Epithelial cell of prostate (primary cell): ENCODE data around the gene TMEM54.
A peak's percentile ranks its signal among the peaks of the same experiment; 100 is the strongest.

Source experiments
- DNase-seq: peaks from one replicate; pipeline ENCODE4 v3.0.0-alpha.2; 2011; ENCODE audit warnings: low read depth, low spot score
- H3K27ac ChIP-seq: fragments of 450-650 bp; 2 replicates; pipeline ENCODE4 v1.5.1; 2017; ENCODE audit warnings: mild to moderate bottlenecking

Gene TMEM54, protein sequence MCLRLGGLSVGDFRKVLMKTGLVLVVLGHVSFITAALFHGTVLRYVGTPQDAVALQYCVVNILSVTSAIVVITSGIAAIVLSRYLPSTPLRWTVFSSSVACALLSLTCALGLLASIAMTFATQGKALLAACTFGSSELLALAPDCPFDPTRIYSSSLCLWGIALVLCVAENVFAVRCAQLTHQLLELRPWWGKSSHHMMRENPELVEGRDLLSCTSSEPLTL

DNA sequence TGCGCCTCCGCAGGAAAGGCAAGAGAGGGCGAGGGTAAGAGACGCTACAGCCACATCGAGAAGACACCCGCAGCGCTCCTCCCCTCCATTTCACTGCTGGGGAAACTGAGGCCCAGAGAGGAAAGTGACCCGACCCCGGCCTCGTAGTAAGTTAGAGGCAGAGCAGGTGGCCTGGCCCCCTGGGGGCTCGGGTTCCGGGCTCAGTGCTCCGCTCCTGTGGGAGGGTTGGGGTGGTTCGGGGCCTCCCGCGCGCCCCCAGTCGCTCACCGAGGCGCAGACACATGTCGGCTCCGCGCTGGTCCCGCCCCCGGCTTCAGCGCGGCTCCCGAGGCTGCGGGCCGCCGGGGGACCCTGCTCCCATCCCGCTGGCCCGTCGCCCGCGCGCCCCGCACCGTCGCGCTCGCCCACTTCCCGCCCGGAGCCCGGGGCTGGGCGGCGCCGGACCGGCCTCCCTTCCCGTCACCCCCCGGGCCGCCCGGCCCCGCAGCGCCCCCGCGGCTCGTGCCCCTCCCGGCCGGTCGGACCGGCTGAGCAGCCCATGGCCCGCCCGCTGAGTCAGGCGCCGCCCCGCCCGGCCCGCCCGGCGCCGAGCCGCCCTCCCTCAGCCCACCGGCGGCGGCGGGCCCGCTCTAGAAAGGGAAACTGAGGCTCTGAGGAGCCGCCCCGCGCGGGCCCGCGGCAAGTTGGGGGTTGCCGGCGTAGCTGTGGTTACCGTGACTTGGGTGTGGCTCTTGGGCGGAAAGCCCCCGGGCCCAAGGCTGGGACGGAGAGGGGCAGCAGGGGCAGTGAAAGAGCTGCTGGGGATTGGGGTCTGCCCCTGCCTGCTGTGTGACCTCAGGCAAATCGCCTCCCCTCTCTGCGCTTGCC is at the start of gene TMEM54:
TMEM54 (minus strand) TSS at position 434 of the 867 bp plus-strand sequence; CDS start at position 283, 151 bp downstream.
- no peak for DNase-seq
- H3K27ac ChIP-seq, result peak within 1 kb of the TSS; percentile 48

DNA sequence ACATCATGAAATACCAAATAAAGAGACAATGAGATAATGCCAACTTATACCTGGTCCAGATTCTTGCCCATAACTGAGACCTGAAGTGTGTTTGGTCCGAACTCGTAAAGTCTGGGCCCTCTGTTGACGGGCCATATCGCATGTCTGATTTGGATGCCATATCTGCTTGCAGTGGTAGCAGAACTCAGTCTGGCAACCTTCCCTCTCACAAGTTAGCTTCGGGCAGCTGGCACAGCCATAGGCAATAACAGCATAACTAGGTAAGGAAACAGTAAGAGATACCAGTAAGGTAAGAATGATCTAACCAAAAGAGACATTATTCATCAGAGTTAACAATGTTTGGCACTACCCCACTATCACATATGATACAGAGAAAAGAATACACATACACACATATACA is 48.3 kb upstream of the TMEM54 start:
- peak overlapping the region; percentile 54 for H3K27ac ChIP-seq
- no peak for DNase-seq

DNA sequence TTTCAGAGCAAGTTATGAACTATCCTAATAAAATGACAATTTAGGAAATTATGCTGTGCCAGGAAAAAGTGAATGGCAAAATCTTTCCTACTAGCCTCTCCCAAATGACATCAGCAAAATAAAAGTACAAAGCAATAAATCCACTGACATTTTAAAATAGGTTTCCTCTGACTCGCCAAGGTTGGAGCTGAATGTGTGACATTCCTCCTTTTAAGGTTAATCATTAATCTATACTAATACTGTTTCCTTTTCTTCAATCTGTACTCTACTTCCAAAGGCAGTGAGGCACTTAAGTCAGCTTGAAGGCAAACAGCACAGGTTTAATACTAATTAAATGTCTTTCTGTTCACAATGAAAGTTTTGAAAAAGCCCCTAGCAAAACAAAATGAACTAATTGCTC is 47.7 kb upstream of the TMEM54 start:
- no peak for DNase-seq
- peak overlapping the region; percentile 54 for H3K27ac ChIP-seq

DNA sequence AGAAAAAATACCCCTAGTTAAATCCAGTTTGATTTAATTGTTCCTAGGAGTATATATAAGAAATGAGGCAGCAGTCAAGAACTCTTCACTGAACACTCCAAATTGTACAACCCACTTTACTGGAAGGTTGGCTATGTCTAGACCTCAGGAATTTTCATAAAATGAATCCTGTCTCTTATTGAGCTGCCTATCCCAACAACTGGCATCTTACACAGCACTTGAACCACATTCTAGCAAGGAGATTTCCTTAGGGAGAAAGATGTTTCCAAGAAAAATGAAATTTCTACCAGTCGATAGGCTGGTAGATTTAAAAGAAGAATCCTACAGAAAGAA is 47.2 kb upstream of the TMEM54 start:
- peak overlapping the region; percentile 54 for H3K27ac ChIP-seq
- DNase-seq, result no peak

DNA sequence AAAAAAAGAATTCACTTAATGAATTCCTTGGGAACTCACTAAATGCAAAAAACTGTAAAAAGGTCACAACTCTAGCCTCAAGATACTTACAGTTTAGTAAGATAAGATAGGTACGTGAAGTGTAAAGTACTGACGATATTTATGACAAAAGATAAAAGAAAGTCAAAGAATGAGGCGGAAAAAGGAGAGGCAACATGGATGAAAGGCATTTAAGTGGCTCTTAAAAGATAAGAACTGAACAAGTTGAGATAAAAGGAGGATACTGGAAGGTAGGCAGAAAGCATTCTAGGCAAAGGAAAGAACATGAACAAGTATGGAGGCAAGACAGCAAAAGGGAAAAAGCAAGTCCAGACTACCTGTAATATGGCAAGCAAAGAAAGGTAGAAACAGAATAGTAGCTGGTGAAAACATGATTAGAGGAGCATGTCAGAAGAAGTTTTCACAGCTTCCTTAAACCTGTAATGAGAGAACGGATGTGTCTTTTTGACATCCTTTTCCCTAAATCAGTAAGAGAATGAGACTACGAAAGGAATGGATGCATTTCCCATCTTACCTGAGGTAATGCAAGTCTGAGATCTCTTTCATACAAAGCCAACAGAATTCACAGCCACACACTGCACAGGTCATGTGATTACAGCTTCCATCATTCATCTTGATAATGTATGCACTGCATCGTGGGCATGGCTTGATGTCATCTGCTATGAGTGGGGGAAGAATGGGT is 46.6 kb upstream of the TMEM54 start:
- DNase-seq, result no peak
- peak overlapping the region; percentile 54 for H3K27ac ChIP-seq

DNA sequence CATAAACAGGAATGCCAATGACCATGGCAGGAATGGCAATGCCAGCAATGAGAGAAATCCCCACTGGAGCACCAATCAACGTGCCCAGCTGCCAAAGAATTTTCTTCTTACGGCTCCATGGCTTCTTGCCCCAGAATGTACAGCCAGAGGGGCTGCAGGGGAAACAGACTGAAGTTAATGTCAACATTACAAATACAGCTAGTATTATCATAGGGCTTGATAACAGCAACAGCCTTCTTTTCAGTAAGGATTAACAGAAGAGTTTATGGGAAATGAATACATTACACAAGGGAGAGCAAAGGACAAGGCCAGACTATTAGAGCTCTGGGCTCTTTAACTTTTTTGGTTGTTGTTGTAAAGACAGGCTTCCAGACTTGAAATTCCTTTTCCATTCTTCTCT is 45.2 kb upstream of the TMEM54 start:
- DNase-seq, result no peak
- no peak overlapping the region for H3K27ac ChIP-seq

DNA sequence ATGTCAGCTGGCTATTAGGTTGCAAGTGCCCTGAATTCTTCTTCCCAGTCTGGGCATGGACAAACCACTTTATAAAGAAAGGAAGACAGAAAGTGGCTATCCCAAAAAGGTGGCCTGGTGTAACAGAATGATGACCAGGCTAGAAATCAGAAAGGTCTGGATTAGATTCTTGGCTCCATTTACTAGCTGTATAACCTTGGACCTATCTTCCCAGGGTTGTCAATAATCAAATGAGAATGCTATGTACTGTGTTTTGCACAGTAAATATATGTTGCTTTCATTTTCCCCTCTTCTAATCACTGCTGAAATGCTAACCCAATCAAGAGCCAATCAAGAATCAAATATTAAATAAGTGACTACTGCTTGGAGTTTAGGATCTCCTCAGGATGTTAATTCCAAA is 43.0 kb upstream of the TMEM54 start:
- H3K27ac ChIP-seq, result no peak overlapping the region
- no peak for DNase-seq

DNA sequence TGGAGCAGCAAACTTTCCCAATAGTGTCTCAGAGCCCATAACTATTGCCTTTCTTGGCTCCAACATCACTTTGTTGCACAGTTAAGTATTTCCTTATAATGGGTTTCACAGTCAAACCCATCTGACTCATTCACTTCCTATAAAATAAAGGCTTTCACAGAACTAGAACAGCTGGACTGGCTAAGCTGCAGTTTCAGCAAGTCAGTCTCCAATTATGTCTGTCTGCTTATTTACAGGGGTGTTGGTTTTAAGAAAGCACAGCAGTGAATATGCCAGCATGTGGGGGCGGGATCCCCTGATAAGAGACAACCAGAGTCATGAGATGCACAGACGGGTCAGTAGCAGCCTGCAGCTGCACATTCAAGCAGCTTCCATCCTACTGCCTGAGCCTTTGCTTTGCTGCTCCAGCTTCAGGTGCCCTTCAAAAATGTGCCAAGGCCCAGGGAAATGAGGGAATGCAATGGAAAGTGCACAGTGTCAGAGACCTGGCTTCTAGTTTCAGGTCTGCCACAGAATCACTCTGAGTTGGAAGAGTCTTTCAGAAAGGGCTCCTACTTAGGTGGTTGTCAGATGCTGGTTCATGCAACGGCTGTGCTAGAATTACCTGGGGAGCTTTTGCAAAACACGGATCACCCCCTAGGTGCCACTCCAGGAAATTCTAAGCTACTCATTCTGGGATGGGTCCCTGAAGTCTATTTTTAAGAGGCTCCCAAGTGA is 38.6 kb upstream of the TMEM54 start:
- peak overlapping the region; percentile 80 for H3K27ac ChIP-seq
- peak; percentile 91 for DNase-seq

DNA sequence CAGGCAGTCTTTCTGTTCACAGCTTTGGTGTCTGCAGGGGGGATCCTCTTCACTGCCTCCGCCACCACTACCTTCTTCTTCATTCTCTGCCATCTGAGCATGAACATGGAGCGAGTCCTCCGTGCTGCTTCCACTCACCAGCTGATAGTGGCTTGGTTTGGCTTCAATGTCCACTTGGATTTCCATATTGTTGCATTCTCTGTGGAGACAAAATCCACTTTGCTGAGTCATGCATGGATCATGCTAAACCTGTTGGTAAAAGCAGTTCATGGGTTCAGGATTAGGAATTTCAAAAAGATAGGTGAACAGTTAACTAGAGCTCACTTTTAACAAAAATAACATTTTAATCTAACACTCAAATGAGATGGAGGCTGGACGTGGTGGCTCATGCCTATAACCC is 35.9 kb upstream of the TMEM54 start:
- no peak for DNase-seq
- H3K27ac ChIP-seq, result peak overlapping the region; percentile 3

DNA sequence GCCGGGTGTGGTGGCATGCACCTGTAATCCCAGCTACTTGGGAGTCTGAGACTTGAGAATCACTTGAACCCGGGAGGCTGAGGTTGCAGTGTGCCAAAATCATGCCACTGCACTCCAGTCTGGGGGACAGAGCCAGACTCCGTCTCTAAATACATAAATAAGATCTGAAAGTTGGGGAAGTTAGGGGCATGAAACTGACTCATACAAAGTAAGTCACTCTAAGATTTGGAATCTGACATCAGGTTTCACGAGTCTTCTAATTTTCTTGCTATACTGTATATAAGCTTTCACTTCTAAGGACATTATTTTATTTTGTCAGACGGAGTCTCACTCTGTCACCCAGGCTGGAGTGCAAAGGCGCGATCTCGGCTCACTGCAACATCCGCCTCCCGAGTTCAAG is 33.3 kb upstream of the TMEM54 start:
- no peak for DNase-seq
- peak overlapping the region; percentile 54 for H3K27ac ChIP-seq

DNA sequence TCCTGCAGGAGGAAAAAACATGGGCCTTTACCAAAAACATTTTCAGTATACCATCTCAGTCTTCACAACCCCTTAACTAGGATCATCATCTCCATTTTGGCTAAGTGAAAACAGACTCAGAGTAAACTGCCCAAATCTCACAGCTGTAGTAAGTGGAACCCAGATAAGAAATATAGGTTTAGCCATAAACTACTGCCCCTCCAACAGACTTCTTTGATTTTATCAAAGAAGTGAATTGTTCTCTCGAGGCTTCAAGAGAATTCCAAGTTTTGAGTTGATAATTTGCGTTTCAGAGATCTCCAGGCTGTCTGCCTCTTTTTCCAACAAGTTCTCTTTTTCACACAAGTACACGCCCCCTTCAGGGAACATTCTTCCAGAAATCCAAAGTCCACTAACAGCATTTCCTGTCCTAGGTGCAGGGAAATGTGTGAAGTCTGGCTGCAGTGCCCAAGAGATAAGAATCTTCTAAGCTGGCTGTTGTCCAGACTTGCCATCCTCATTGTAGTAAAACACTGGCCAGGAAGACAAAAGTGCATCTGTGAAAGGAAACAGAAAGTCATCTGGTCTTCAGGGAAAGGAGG is 32.6 kb upstream of the TMEM54 start:
- no peak for DNase-seq
- peak overlapping the region; percentile 54 for H3K27ac ChIP-seq

DNA sequence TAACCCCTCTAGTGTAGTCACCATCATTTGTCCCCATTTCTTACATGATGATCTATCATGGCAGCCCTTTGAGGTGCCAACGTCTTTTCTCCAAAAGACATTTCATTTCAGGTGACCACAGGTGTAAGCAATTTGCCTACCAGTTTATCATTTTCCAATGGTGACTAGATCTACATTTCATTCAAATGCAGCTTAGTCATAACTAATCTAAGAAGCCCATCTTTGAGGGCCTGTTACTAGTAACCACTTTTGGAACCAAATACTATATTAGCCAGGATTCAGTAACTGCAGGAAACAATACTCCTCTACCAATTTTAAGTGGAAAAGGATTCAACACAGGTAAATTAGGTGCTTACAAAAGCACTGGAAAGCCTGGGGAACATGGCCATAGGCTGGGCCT is 30.6 kb upstream of the TMEM54 start:
- DNase-seq, result no peak
- H3K27ac ChIP-seq, result no peak overlapping the region

DNA sequence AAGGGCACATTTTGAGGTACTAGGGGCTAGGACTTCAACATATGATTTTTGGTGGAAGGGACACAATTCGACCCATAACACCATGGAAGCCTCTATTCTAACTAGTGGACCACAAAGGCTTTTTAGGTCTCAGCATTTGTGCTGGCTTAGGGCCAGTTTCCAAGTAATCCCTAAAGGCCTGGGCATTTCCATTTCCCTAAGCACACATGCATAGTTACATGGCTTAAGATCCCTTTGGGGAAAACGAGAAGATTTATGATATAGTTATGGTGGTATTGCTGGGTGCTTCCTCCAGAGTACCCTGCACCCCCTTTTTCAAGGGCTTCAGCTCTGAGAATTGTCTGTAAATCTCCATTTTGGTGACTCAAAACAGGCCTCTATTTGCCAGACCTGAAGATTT is 28.2 kb upstream of the TMEM54 start:
- DNase-seq, result no peak

DNA sequence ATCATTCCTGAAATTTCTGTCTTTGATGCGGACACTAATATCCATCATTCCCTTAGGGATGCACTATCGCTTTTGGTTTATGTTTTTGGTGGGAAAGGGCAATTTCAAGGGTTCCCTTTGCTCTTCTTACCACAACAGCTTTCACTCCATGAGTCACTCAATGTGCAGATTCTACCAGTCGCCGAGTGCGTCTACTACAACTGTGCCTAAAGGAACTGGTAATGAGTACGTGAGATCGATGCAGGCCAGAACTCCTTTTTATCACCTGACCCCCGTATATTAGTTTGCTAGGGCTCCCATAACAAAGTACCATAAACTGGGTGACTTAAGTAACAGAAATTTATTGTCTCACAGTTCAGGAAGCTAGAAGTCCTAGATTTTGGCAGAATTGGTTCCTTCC is 27.5 kb upstream of the TMEM54 start:
- H3K27ac ChIP-seq, result no peak overlapping the region
- no peak for DNase-seq

More for the DNA sequence above, 28.2 kb upstream of the TMEM54 start:
- no peak overlapping the region for H3K27ac ChIP-seq

DNA sequence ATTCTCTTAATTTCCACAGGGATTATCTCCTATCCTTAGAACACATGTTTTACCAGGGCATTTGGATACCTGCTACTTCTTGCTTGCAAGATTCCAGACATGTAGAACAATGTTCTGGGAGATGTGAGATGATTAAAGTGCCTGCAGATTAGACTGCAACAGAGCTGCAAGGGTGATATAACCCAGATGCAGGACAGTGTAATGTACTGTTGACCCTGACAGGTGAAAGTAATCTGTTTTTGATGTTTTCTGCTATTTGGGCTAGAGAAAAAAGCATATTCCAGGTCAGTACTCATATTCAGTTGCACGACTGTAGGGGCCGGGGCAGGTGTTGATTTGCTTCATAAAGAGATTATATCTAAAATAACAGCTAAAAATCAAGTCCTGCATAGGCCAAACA is 27.1 kb upstream of the TMEM54 start:
- DNase-seq, result no peak
- no peak overlapping the region for H3K27ac ChIP-seq

DNA sequence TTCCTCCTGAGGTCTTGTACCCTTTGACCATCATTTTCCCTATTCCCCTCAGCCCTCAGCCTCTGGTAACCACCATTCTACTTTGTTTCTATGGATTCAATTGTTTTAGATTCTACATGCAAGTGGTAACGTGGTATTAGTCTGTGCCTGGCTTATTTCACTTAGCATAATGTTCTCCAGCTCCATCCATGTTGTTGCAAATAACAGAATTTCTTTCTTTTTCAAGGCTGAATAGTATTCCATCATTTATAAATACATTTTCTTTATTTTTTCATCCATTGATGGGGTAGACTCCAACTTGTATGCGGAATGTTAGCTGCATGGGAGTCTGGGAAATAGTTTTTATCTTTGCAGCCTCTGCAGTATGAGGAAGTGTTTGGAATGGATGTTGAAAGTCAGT is 26.3 kb upstream of the TMEM54 start:
- DNase-seq, result no peak
- H3K27ac ChIP-seq, result no peak overlapping the region

DNA sequence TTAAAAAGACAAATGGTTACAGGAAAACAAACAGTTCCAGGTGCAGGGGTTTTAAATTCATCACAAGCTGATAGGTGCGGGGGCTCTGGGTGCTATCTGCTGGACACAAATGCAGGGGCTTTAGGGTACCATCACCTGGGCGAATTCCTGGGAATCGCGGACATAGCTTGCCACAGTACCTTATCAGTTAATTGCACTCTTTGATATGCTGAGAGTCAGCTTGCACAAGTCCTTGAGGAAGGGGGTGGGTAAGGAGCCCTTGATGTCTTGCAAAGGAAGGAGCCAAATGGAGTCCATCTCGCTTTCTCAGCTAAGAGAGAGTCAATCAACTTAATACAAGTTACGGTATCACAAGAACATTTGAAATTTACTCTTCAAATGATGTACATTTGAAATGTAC is 25.4 kb upstream of the TMEM54 start:
- DNase-seq, result no peak
- H3K27ac ChIP-seq, result no peak overlapping the region

DNA sequence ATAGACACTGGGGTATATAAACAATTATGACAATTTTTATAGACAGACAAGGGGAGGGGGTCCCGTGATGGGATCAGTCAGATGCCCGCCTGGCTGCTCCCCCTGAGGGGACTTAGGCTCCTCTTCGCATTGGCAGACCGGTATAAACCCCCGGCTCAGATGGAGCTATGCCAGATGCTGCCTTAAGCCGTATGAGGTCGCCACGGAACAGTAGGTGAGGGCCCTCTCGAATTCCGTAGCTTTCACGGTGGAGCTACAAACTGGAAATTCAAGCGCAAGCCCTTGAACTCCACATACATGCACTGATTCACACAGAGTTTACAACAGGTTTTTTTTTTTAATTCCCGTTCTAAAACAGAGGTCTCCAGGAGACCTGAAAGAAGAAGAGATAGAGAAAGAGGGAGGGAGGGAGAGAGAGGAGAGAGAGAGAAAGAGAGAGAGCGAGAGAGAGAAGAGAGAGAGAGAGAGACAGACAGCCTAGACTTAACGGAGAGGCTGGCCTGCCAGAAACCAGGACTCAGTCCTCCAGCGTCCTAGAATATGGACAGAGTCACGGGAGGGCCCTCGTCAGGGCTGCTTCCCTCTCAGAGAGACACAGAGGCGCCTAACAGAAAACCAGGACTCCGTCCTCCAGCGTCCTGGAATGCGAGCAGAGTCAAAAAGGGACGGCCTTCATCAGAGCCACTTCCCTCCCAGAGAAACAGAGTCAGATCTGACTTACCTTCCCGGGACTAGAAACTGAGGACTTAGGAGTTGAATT is 24.4 kb upstream of the TMEM54 start:
- DNase-seq, result no peak
- H3K27ac ChIP-seq, result no peak overlapping the region

DNA sequence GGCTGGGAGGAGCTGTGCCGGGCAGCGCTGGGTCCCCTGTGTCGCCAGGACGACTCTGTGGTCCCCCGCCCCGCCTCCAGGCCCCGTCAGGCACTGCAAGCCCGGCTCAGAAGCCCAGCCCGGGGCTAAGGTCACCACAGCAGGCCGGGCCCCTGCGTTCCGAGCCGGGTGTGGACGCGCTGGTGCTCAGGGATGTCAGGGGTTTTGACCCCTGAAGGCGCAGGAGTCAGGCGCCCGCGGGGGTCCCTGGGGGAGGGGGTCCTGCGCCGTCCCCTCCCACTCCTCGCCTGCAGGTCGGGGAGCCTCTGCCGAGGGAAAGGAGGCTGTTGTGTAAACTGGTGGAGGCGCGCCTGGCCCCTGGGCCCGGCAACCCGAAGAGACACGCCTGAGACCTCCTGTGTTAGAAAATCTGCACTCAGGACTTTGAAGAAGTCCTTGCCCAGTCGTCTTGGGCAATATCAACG is 23.7 kb upstream of the TMEM54 start:
- no peak for DNase-seq
- no peak overlapping the region for H3K27ac ChIP-seq
